Neuronal stem cell (in vitro differentiated cells): ENCODE data around the gene RTF2.

Experiments used
- DNase-seq: peaks from one replicate; pipeline ENCODE4 v3.0.0-alpha.2; 2013; ENCODE audit warnings: low spot score
- H2AFZ ChIP-seq: one replicate; pipeline ENCODE4 v1.6.1; 2013; ENCODE audit warnings: mild to moderate bottlenecking, low read length, inconsistent platforms
- H2AK5ac ChIP-seq: 2 replicates; pipeline ENCODE4 v1.6.1; 2013; ENCODE audit warnings: low read depth, mild to moderate bottlenecking, inconsistent platforms, low read length, moderate library complexity, mixed read lengths
- H2BK120ac ChIP-seq: 2 replicates; pipeline ENCODE4 v1.6.1; 2013; ENCODE audit warnings: low read depth, mild to moderate bottlenecking, inconsistent platforms, low read length, moderate library complexity, mixed read lengths
- H2BK12ac ChIP-seq: one replicate; pipeline ENCODE4 v1.6.1; 2013; ENCODE audit warnings: low read length, inconsistent platforms
- H2BK15ac ChIP-seq: 2 replicates; pipeline ENCODE4 v1.6.1; 2013; ENCODE audit warnings: mild to moderate bottlenecking, low read length, inconsistent platforms, mixed read lengths
- H2BK5ac ChIP-seq: one replicate; pipeline ENCODE4 v1.6.1; 2013; ENCODE audit warnings: inconsistent platforms, mild to moderate bottlenecking, low read length, moderate library complexity
- H3K14ac ChIP-seq: one replicate; pipeline ENCODE4 v1.6.1; 2013; ENCODE audit warnings: low read length, inconsistent platforms
- H3K18ac ChIP-seq: 2 replicates; pipeline ENCODE4 v1.6.1; 2013; ENCODE audit warnings: low read length, inconsistent platforms
- H3K23ac ChIP-seq: 2 replicates; pipeline ENCODE4 v1.6.1; 2013; ENCODE audit warnings: low read depth, mild to moderate bottlenecking, mixed read lengths, low read length, inconsistent platforms; ENCODE audit not compliant: poor library complexity
- H3K27ac ChIP-seq: replicated peaks from 3 replicates; pipeline ENCODE4 v1.5.1; 2013; ENCODE audit warnings: low read length, inconsistent platforms
- H3K27me3 ChIP-seq, 3 experiments: 2 replicates each; pipeline ENCODE4 v1.6.1; 2013; ENCODE audit warnings: low read length in 3 of 3, mild to moderate bottlenecking in 2 of 3, inconsistent platforms in 1 of 3, low read depth in 1 of 3, mixed read lengths in 1 of 3, moderate library complexity in 1 of 3; ENCODE audit not compliant: control insufficient read depth in 3 of 3, insufficient read depth in 3 of 3
- H3K36me3 ChIP-seq, 2 donors: replicated peaks in 1 of 2; 2 replicates each; pipeline ENCODE4 v1.6.1; 2013; ENCODE audit warnings: low read length in 2 of 2; ENCODE audit not compliant: control insufficient read depth in 2 of 2, insufficient read depth in 2 of 2
- H3K4ac ChIP-seq: 2 replicates; pipeline ENCODE4 v1.6.1; 2013; ENCODE audit warnings: inconsistent platforms, mild to moderate bottlenecking, low read length, moderate library complexity
- H3K4me1 ChIP-seq, 2 donors: 1 replicate in 1 of 2; 2 replicates in 1 of 2; pipeline ENCODE4 v1.6.1; 2013; ENCODE audit warnings: low read length in 2 of 2, low read depth in 1 of 2; ENCODE audit not compliant: control insufficient read depth in 2 of 2, insufficient read depth in 1 of 2
- H3K4me2 ChIP-seq: one replicate; pipeline ENCODE4 v1.6.1; 2013; ENCODE audit warnings: mild to moderate bottlenecking, low read length, inconsistent platforms; ENCODE audit not compliant: insufficient read depth, poor library complexity, severe bottlenecking
- H3K4me3 ChIP-seq, 2 donors: 2 replicates each; pipeline ENCODE4 v1.5.1; 2013; ENCODE audit warnings: low read length in 2 of 2, mild to moderate bottlenecking in 2 of 2, inconsistent platforms in 1 of 2, moderate library complexity in 1 of 2
- H3K79me1 ChIP-seq: one replicate; pipeline ENCODE4 v1.6.1; 2013; ENCODE audit warnings: low read depth, mild to moderate bottlenecking, inconsistent platforms, low read length, moderate library complexity
- H3K9ac ChIP-seq: one replicate; pipeline ENCODE4 v1.6.1; 2013; ENCODE audit warnings: mild to moderate bottlenecking, low read depth, low read length, inconsistent platforms; ENCODE audit not compliant: poor library complexity
- H3K9me3 ChIP-seq, 2 donors: replicated peaks in 1 of 2; 2 replicates each; pipeline versions ENCODE3 to v1.6.1; 2013; ENCODE audit warnings: low read length in 2 of 2, mild to moderate bottlenecking in 2 of 2, inconsistent platforms in 1 of 2, low read depth in 1 of 2, mixed read lengths in 1 of 2, moderate library complexity in 1 of 2; ENCODE audit not compliant: control insufficient read depth in 2 of 2, insufficient read depth in 1 of 2
- H4K8ac ChIP-seq: one replicate; pipeline ENCODE4 v1.6.1; 2013; ENCODE audit warnings: low read depth, mild to moderate bottlenecking, inconsistent platforms, low read length, moderate library complexity
- H4K91ac ChIP-seq: one replicate; pipeline ENCODE4 v1.6.1; 2013; ENCODE audit warnings: low read length, low read depth, mild to moderate bottlenecking, inconsistent platforms; ENCODE audit not compliant: poor library complexity
- WGBS, 2 donors: extraction: QIAGEN DNeasy Blood & Tissue Kit; methylation state at CpG; one replicate each; pipeline ENCODE4 v1.1.7; 2013; ENCODE audit warnings: missing lambda C conversion rate in 2 of 2, mixed read lengths in 1 of 2; ENCODE audit not compliant: insufficient read length in 2 of 2, insufficient replicate concordance in 1 of 2; ENCODE audit errors: extremely low coverage in 2 of 2; 5-methylcytosine and 5-hydroxymethylcytosine counted together

RTF2 gene

GRCh38 chr20:56440346-56441007 is 27.9 kb upstream of the RTF2 start:
- no CpG with 5 or more reads among the region's 4 CpGs for WGBS, 2 donors
- no peak for DNase-seq
- Histone ChIP-seq H3K4ac (no peak overlapping the region), H3K9ac (no peak overlapping the region), H3K4me2 (no peak overlapping the region), H4K8ac (no peak overlapping the region), H2AFZ (no peak overlapping the region), H3K27ac (no peak overlapping the region), H4K91ac (no peak overlapping the region), H2AK5ac (no peak overlapping the region), H3K4me3 (no peak overlapping the region), H2BK5ac (no peak overlapping the region), H3K14ac (no peak overlapping the region), H2BK15ac (no peak overlapping the region), H3K27me3 (no peaks in the 10 kb centered on the region), H3K36me3 (no peaks in the 10 kb centered on the region), H3K18ac (no peak overlapping the region), H2BK120ac (no peak overlapping the region), H3K79me1 (no peaks in the 10 kb centered on the region), H3K4me1 (peaks cover 0 to 4% of the 10 kb centered on the region in 2 donors), H2BK12ac (no peak overlapping the region), H3K23ac (no peak overlapping the region), H3K9me3 (no peaks in the 10 kb centered on the region)

DNA sequence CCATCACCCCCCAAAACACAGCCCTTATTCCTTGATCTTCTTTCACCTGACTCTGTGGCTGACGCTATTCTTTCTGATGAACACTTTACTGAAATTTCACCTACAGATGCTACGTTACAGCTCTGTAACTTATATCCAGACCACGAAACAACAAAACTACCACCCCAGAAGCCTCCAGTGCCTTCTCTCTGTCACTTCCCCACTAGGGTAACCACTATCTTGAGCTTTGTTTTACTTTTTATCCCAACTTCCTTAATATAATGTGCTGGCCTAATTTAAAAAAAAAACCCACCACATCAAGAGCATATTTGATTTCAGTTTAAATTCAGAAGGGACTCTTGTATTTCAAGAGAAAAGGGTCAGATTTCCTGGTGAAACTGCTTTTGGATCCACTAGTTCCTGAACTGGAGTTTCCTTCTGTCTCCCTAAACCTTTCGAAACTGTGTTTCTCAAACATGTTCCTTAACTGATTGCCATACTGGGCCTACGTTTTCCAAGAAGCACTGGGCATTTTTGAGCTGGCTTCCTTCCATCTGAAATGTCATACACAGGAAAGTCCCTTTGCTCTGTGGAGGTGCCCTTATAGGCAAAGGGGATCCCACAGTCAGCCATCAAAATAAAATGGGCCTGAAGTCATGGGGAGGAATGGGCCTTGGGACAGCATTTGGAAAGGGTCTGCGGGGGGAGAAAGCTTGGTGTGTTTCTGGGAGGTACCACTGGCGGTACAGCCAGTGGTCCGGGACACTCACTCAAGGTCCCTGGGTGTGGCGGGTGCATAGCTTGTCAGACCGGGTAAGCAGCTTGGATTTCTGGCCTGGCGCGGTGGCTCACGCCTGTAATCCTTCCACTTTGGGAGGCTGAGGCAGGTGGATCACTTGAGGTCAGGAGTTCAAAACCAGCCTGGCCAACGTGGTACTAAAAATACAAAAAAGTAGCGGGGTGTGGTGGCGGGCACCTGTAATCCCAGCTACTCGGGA is 25.8 kb upstream of the RTF2 start:
- no peak overlapping the region for H2BK12ac ChIP-seq
- no peak overlapping the region for H3K27ac ChIP-seq
- no peak overlapping the region for H3K14ac ChIP-seq
- H3K9ac ChIP-seq: no peak overlapping the region
- H3K79me1 ChIP-seq: no peaks in the 10 kb centered on the region
- H2BK15ac ChIP-seq: no peak overlapping the region
- H2BK120ac ChIP-seq: no peak overlapping the region
- H2AFZ ChIP-seq: no peak overlapping the region
- peaks cover 4% of the 10 kb centered on the region in 2 donors for H3K4me1 ChIP-seq
- WGBS, 2 donors: no CpG with 5 or more reads among the region's 17 CpGs
- H3K27me3 ChIP-seq: no peaks in the 10 kb centered on the region
- H4K8ac ChIP-seq: no peak overlapping the region
- H2BK5ac ChIP-seq: no peak overlapping the region
- H3K9me3 ChIP-seq: no peaks in the 10 kb centered on the region
- H3K36me3 ChIP-seq: no peaks in the 10 kb centered on the region
- no peak for DNase-seq
- no peak overlapping the region for H2AK5ac ChIP-seq
- no peak overlapping the region for H3K4ac ChIP-seq
- no peak overlapping the region for H4K91ac ChIP-seq
- no peak overlapping the region for H3K4me3 ChIP-seq
- no peak overlapping the region for H3K18ac ChIP-seq
- no peak overlapping the region for H3K23ac ChIP-seq
- H3K4me2 ChIP-seq: no peak overlapping the region

- no peaks in the 10 kb centered on the region for H3K36me3 ChIP-seq
- H3K27me3 ChIP-seq: no peaks in the 10 kb centered on the region
- H3K23ac ChIP-seq: no peak overlapping the region
- no peak overlapping the region for H2BK120ac ChIP-seq
- H2AFZ ChIP-seq: peak overlapping the region; percentile 84
- no peak overlapping the region for H4K8ac ChIP-seq
- H3K79me1 ChIP-seq: no peaks in the 10 kb centered on the region
- no peak overlapping the region for H4K91ac ChIP-seq
- H3K9ac ChIP-seq: peak overlapping the region; percentile 36
- peaks cover 4% of the 10 kb centered on the region in 2 donors for H3K4me1 ChIP-seq
- H2BK15ac ChIP-seq: no peak overlapping the region
- no peak overlapping the region for H2BK5ac ChIP-seq
- no peak overlapping the region for H3K4me2 ChIP-seq
- H3K27ac ChIP-seq: no peak overlapping the region
- no peak overlapping the region for H2BK12ac ChIP-seq
- H3K14ac ChIP-seq: no peak overlapping the region
- no CpG with 5 or more reads among the region's 27 CpGs for WGBS, 2 donors
- H3K4me3 ChIP-seq: no peak overlapping the region
- no peak for DNase-seq
- H3K4ac ChIP-seq: no peak overlapping the region
- no peaks in the 10 kb centered on the region for H3K9me3 ChIP-seq
- H2AK5ac ChIP-seq: no peak overlapping the region
- H3K18ac ChIP-seq: no peak overlapping the region
Measured at GRCh38 chr20:56443654-56444540, 24.5 kb upstream of the RTF2 start.
